ENCODE measurements around the gene HS3ST5. TPM values are rescaled to one million over a fixed set of nuclear protein-coding genes. Genes with fewer than 3 reads are reported as not detected.

The HS3ST5 gene
- total RNA-seq, 1 experiment from 2014 or later: not detected

GRCh38 chr6:114375541-114376192 is 32.8 kb upstream of the HS3ST5 start (continued):
- TF ChIP-seq, protein P1, sequence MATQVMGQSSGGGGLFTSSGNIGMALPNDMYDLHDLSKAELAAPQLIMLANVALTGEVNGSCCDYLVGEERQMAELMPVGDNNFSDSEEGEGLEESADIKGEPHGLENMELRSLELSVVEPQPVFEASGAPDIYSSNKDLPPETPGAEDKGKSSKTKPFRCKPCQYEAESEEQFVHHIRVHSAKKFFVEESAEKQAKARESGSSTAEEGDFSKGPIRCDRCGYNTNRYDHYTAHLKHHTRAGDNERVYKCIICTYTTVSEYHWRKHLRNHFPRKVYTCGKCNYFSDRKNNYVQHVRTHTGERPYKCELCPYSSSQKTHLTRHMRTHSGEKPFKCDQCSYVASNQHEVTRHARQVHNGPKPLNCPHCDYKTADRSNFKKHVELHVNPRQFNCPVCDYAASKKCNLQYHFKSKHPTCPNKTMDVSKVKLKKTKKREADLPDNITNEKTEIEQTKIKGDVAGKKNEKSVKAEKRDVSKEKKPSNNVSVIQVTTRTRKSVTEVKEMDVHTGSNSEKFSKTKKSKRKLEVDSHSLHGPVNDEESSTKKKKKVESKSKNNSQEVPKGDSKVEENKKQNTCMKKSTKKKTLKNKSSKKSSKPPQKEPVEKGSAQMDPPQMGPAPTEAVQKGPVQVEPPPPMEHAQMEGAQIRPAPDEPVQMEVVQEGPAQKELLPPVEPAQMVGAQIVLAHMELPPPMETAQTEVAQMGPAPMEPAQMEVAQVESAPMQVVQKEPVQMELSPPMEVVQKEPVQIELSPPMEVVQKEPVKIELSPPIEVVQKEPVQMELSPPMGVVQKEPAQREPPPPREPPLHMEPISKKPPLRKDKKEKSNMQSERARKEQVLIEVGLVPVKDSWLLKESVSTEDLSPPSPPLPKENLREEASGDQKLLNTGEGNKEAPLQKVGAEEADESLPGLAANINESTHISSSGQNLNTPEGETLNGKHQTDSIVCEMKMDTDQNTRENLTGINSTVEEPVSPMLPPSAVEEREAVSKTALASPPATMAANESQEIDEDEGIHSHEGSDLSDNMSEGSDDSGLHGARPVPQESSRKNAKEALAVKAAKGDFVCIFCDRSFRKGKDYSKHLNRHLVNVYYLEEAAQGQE (IDR thresholded peaks at IDR 0.05; ENCODE audit: low read depth): no peak
- TF ChIP-seq POLR2AphosphoS5 (IDR thresholded peaks at IDR 0.05; ENCODE audit: low read depth, low read length) (no peak), EZH2phosphoT487 (IDR thresholded peaks at IDR 0.05; ENCODE audit: borderline replicate concordance) (no peak), SIN3A (IDR thresholded peaks at IDR 0.05; ENCODE audit: low read depth) (no peak), SRF (IDR thresholded peaks at IDR 0.05; ENCODE audit: low read depth) (no peak), EGR1 (IDR thresholded peaks at IDR 0.05; ENCODE audit: low read depth) (no peak), EZH2 (IDR thresholded peaks at IDR 0.05) (no peak)

- H3K36me3 ChIP-seq (ENCODE audit: control insufficient read depth in 1 of 2, insufficient read depth in 2 of 2, low read length in 2 of 2): no peaks in the 10 kb centered on the region
- H3K9me2 ChIP-seq (ENCODE audit: insufficient read depth): no peaks in the 10 kb centered on the region
- ChIA-PET POLR2A (no interaction called here), RAD21 (ENCODE audit: low non-redundant PET in 1 of 2, low total read pairs in 2 of 2, uncharacterized antibody in 2 of 2, unreplicated experiment in 2 of 2) (no interaction called here), CTCF (no interaction called here)
- H3K4me3 ChIP-seq (replicated peaks in 1 of 2; ENCODE audit: low read depth in 1 of 2, low read length in 2 of 2): no peak overlapping the region
- H3K9ac ChIP-seq (ENCODE audit: low read length): no peak overlapping the region
- no TSS peak for BruUV-seq (replicated peaks)
- H3K4me2 ChIP-seq (ENCODE audit: low read length): no peak overlapping the region
- intact Hi-C loops (cut with micrococcal nuclease): no loop called here
- H3K79me2 ChIP-seq (ENCODE audit: insufficient read depth, low read length): no peaks in the 10 kb centered on the region
- H3K27me3 ChIP-seq (ENCODE audit: insufficient read depth, low read length): peaks cover 7% of the 10 kb centered on the region
- no peak overlapping the region for H2AFZ ChIP-seq (ENCODE audit: low read depth, low read length, poor library complexity, severe bottlenecking)
- DNase-seq (ENCODE audit: low read depth, low spot score) (no peak), ATAC-seq (no peak)
- no peak overlapping the region for H3K27ac ChIP-seq (ENCODE audit: low read depth, low read length)
- no peak for TF ChIP-seq JUND (IDR thresholded peaks at IDR 0.05)
- TF ChIP-seq EZH2 (IDR thresholded peaks at IDR 0.05): no peak
- no peak for TF ChIP-seq ATF3 (IDR thresholded peaks at IDR 0.05)
- TF ChIP-seq CBX3 (IDR thresholded peaks at IDR 0.05; ENCODE audit: low read depth): no peak
- TF ChIP-seq YY1 (IDR thresholded peaks at IDR 0.05; ENCODE audit: extremely low read depth, insufficient replicate concordance, low read depth, low read length): no peak
- TF ChIP-seq EGR1 (IDR thresholded peaks at IDR 0.05; ENCODE audit: low read depth): no peak
- TF ChIP-seq SIN3A (IDR thresholded peaks at IDR 0.05; ENCODE audit: low read depth): no peak
- no peak for TF ChIP-seq ZFX (IDR thresholded peaks at IDR 0.05)
- TF ChIP-seq FOSL1 (IDR thresholded peaks at IDR 0.05; ENCODE audit: low read depth): no peak
- TF ChIP-seq, protein P2, sequence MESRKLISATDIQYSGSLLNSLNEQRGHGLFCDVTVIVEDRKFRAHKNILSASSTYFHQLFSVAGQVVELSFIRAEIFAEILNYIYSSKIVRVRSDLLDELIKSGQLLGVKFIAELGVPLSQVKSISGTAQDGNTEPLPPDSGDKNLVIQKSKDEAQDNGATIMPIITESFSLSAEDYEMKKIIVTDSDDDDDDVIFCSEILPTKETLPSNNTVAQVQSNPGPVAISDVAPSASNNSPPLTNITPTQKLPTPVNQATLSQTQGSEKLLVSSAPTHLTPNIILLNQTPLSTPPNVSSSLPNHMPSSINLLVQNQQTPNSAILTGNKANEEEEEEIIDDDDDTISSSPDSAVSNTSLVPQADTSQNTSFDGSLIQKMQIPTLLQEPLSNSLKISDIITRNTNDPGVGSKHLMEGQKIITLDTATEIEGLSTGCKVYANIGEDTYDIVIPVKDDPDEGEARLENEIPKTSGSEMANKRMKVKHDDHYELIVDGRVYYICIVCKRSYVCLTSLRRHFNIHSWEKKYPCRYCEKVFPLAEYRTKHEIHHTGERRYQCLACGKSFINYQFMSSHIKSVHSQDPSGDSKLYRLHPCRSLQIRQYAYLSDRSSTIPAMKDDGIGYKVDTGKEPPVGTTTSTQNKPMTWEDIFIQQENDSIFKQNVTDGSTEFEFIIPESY (IDR thresholded peaks at IDR 0.05; ENCODE audit: extremely low read depth, insufficient replicate concordance, low read length): no peak
- TF ChIP-seq SP1 (IDR thresholded peaks at IDR 0.05; ENCODE audit: low read depth): no peak
- TF ChIP-seq POLR2A (IDR thresholded peaks at IDR 0.05; ENCODE audit: borderline replicate concordance, extremely low read depth, insufficient read depth, insufficient read length): no peak
- TF ChIP-seq MAX (IDR thresholded peaks at IDR 0.05): no peak
- no peak for TF ChIP-seq TCF7L2 (IDR thresholded peaks at IDR 0.05; ENCODE audit: borderline replicate concordance, extremely low read depth, insufficient read depth, insufficient read length)
- TF ChIP-seq RAD21 (IDR thresholded peaks at IDR 0.05; ENCODE audit: low read depth): no peak
- TF ChIP-seq SRF (IDR thresholded peaks at IDR 0.05; ENCODE audit: low read depth): no peak
- no peak for TF ChIP-seq CEBPB (IDR thresholded peaks at IDR 0.05; ENCODE audit: low read depth)
- no peaks in the 10 kb centered on the region for H3K9me3 ChIP-seq (ENCODE audit: control insufficient read depth in 1 of 2, insufficient read depth in 1 of 2, low read depth in 1 of 2, low read length in 2 of 2)
- H3K4me1 ChIP-seq (ENCODE audit: control insufficient read depth in 1 of 2, insufficient read depth in 2 of 2, low read length in 2 of 2): no peaks in the 10 kb centered on the region
- no peaks in the 10 kb centered on the region for H4K20me1 ChIP-seq (ENCODE audit: insufficient read depth)
Observed at GRCh38 chr6:114367315-114367961, 24.6 kb upstream of the HS3ST5 start.

Data from HCT116 (cell line).